ENCODE results near the gene SMIM23.

The SMIM23 gene

GRCh38 chr5:171745602-171746001 is 40.0 kb upstream of the SMIM23 start:
- TF ChIP-seq CTCF (IDR thresholded peaks at IDR 0.05): no peak

DNA sequence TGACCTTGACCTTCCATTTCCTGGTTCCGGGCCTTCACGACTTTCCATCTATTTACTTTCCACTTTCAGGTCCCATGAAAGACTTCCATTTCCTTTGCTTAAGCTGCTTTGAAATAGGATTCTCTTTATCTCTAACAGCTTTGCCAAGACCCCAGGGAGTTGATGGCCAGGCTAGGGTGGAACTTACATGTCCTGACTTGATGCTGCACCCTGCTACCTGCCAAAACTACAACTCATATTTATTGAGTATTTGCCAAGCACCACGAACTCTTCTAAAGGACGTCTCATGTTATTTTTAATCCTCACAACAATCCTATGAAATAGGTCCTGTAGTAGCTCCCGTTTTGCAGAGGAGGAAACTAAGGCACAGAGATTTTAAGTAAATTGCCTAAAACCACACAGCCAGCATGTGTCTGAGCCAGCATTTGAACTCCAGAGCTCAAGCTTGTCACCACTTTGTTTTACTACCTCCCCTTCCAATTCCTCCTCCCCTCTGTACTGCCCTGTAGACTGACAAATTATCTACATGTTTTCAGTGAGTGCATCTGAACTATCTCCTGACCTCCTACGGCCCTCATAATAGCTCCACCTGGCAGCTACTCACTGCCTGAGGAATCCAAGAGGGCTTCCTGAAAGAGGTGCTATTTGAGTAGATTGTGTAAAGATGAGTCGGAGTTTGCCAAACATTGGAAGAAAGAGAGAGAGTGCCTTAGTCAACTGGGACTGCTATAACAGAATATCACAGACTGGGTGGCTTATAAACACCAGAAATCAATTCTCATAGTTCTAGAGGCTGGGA is 38.4 kb upstream of the SMIM23 start:
- no peak for TF ChIP-seq CTCF (IDR thresholded peaks at IDR 0.05)

GRCh38 chr5:171748720-171749119 is 36.9 kb upstream of the SMIM23 start:
- TF ChIP-seq CTCF (IDR thresholded peaks at IDR 0.05): no peak

DNA sequence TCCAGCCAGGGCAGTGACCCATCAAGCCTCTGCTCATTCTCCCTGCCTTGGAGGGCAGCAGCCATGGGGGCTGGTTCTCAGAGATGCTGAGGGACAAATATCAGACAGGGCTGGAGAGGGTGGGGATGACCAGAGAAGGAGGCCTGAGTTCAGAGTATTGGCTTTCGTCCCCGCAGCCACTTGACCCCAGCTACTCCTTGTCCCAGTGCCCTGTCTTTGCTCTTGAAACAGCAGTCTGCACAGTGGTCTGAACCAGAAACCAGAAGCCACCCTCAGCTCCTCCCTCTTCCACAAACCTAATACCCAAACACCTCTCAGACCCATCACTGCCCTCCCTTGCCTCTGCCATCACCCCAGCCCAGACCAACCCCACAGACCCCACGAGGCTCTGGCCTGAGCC is 36.3 kb upstream of the SMIM23 start:
- TF ChIP-seq CTCF (IDR thresholded peaks at IDR 0.05): no peak

DNA sequence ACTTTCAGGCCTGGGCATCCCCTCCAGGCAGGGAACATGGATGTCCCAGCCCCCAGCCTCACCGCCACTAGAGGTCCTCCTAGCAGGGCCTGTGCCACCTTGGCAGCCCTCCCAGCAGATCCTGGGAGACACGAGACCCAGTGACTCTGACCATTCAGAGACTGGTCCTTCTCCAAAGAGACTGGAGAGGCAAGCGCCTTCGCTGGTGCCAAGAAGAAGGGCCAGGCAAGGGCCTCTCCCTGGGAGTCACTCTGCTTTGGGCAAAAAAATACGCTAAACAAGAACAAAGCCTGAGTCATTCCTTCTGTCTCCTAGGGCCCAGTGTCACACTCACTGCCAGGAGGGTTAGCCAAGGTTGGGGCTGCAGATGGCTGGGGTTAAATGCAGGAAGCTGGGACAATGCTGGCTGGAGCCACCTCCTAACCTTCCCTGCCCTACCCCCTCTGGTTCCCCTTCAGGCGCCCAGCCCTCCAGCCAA is 35.3 kb upstream of the SMIM23 start:
- TF ChIP-seq CTCF (IDR thresholded peaks at IDR 0.05): peak; percentile 35

GRCh38 chr5:171755354-171755821 is 30.2 kb upstream of the SMIM23 start:
- TF ChIP-seq CTCF (IDR thresholded peaks at IDR 0.05): no peak

- no peak for TF ChIP-seq CTCF (IDR thresholded peaks at IDR 0.05)
These were observed 27.6 kb upstream of the SMIM23 start for GRCh38 chr5:171757853-171758535.
